ENCODE measurements around the gene QTRT2. TPM values are rescaled to one million over a fixed set of nuclear protein-coding genes. Genes with fewer than 3 reads are reported as not detected.

The QTRT2 gene
- total RNA-seq, 1 experiment from 2014 or later, result 47.7 TPM

GRCh38 chr3:114058646-114059045, 2.1 kb downstream of the QTRT2 start:
- TF ChIP-seq ATF3 (IDR thresholded peaks at IDR 0.05) (no peak), ELF1 (IDR thresholded peaks at IDR 0.05; ENCODE audit: borderline replicate concordance, low read depth) (no peak), ZNF274 (IDR thresholded peaks at IDR 0.05; ENCODE audit: low read depth, low read length) (no peak), EZH2 (IDR thresholded peaks at IDR 0.05) (no peak), CBX3 (IDR thresholded peaks at IDR 0.05; ENCODE audit: low read depth) (no peak), EGR1 (IDR thresholded peaks at IDR 0.05; ENCODE audit: low read depth) (no peak), CTCF (IDR thresholded peaks at IDR 0.05 in 2 of 3, conservative IDR thresholded peaks at IDR 0.05 in 1 of 3; ENCODE audit: borderline replicate concordance in 1 of 3, insufficient read depth in 1 of 3, low read depth in 2 of 3, low read length in 2 of 3) (no peak), ZBTB33 (IDR thresholded peaks at IDR 0.05; ENCODE audit: extremely low read depth, insufficient replicate concordance, low read length) (no peak), SP1 (IDR thresholded peaks at IDR 0.05; ENCODE audit: low read depth) (no peak), FOSL1 (IDR thresholded peaks at IDR 0.05; ENCODE audit: low read depth) (no peak), TCF7L2 (IDR thresholded peaks at IDR 0.05; ENCODE audit: borderline replicate concordance, extremely low read depth, insufficient read depth, insufficient read length) (no peak)
- Histone ChIP-seq H3K9me2 (ENCODE audit: insufficient read depth) (no peaks in the 10 kb centered on the region), H3K79me2 (ENCODE audit: insufficient read depth, low read length) (peaks cover 70% of the 10 kb centered on the region), H3K9me3 (ENCODE audit: control insufficient read depth in 1 of 2, insufficient read depth in 1 of 2, low read depth in 1 of 2, low read length in 2 of 2) (no peaks in the 10 kb centered on the region), H3K36me3 (ENCODE audit: control insufficient read depth in 1 of 2, insufficient read depth in 2 of 2, low read length in 2 of 2) (peaks cover 2 to 3% of the 10 kb centered on the region in 2 experiments; a peak in 1 of 4 replicates), H3K4me3 (replicated peaks in 1 of 2; ENCODE audit: low read depth in 1 of 2, low read length in 2 of 2) (no peak overlapping the region), H3K9ac (ENCODE audit: low read length) (no peak overlapping the region), H3K4me2 (ENCODE audit: low read length) (no peak overlapping the region), H3K27me3 (ENCODE audit: insufficient read depth, low read length) (no peaks in the 10 kb centered on the region), H3K4me1 (ENCODE audit: control insufficient read depth in 1 of 2, insufficient read depth in 2 of 2, low read length in 2 of 2) (peaks cover 9 to 15% of the 10 kb centered on the region in 2 experiments; a peak in 2 of 4 replicates), H4K20me1 (ENCODE audit: insufficient read depth) (0 out of 2 replicates have a peak, but pooled peaks cover 6% of the 10 kb centered on the region), H3K27ac (ENCODE audit: low read depth, low read length) (no peak overlapping the region), H2AFZ (ENCODE audit: low read depth, low read length, poor library complexity, severe bottlenecking) (no peak overlapping the region)
- DNase-seq (ENCODE audit: low read depth, low spot score) (no peak), ATAC-seq (no peak)
- ChIA-PET CTCF (no interaction called here), RAD21 (ENCODE audit: low non-redundant PET in 1 of 2, low total read pairs in 2 of 2, uncharacterized antibody in 2 of 2, unreplicated experiment in 2 of 2) (no interaction called here), POLR2A (interaction anchor here (1.0 kb wide), 1 partner anchor 8 kb away, joined by 3 read pairs; no protein-coding TSS in a partner anchor)
- BruUV-seq (replicated peaks), result no TSS peak
- intact Hi-C loops (cut with micrococcal nuclease), result no loop called here
